Measurements from ENCODE around the gene CD101. TPM values are rescaled to one million over a fixed set of nuclear protein-coding genes. Genes with fewer than 3 reads are reported as not detected.

CD101 gene
- total RNA-seq, 1 experiment from 2014 or later: 1.8 TPM

DNA sequence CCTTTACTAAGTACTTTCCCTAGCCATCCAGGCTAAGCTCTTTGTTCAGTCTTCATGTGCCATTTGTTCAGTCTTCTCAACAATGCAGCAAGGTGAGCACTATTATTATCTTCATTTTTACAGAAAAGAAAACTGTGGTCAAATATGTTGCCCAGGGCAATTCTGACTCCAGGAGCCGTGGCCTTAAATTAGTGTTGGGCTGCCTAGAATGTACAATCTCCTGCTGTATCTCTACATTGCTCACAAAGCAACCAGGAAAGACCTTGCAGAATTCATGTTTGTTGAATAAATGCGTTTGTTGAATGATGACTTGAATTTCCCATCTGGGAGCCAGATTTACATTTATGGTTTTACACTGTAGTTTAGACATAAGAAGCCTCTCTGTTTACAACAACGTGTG lies 14.2 kb downstream of the CD101 start:
- no peaks in the 10 kb centered on the region for H3K79me2 ChIP-seq (ENCODE audit: insufficient read depth, low read length)
- H3K4ac ChIP-seq (ENCODE audit: low read depth, low read length): no peak overlapping the region
- no peak overlapping the region for H3K56ac ChIP-seq (ENCODE audit: insufficient read length, low read depth, low read length)
- H3K18ac ChIP-seq (ENCODE audit: insufficient read length, low read depth, low read length): no peak overlapping the region
- H3T11ph ChIP-seq (ENCODE audit: low read length): no peak overlapping the region
- DNase-seq: no peak
- WGBS (ENCODE audit: extremely low coverage, insufficient read length, low lambda C conversion rate): no CpG with 5 or more reads among the region's 3 CpGs
- H2BK5ac ChIP-seq (ENCODE audit: insufficient read length, low read length): no peak overlapping the region
- no peak overlapping the region for H3K4me2 ChIP-seq (ENCODE audit: insufficient read depth, insufficient read length, low read length)
- H3K9me3 ChIP-seq (ENCODE audit: control insufficient read depth, low read depth, low read length): no peaks in the 10 kb centered on the region
- peaks cover under 1% of the 10 kb centered on the region; the same call in 1 of the 2 replicates for H3K4me1 ChIP-seq (ENCODE audit: insufficient read depth, low read length)
- H3K27me3 Mint-ChIP-seq (ENCODE audit: low read depth): no peaks in the 10 kb centered on the region
- H3K14ac ChIP-seq (ENCODE audit: insufficient read depth, low read length): no peak overlapping the region
- no peaks in the 10 kb centered on the region for H4K20me1 ChIP-seq (ENCODE audit: control insufficient read depth, insufficient read depth, insufficient read length)
- no peak overlapping the region for H3K23ac ChIP-seq (ENCODE audit: insufficient read length, low read depth, low read length)
- no peak overlapping the region for H4K8ac ChIP-seq (replicated peaks; ENCODE audit: insufficient read length, low read depth, low read length)
- H3K23me2 ChIP-seq (ENCODE audit: insufficient read length, low read depth, low read length, poor library complexity, severe bottlenecking): no peaks in the 10 kb centered on the region
- H4K91ac ChIP-seq (ENCODE audit: insufficient read length, low read depth, low read length): no peak overlapping the region
- no peak overlapping the region for H2AK5ac ChIP-seq (ENCODE audit: insufficient read length, low read length)
- no peaks in the 10 kb centered on the region for H3K36me3 Mint-ChIP-seq (ENCODE audit: insufficient read depth in 1 of 3, low read depth in 3 of 3)
- H3K27ac ChIP-seq (ENCODE audit: insufficient read length, low read depth, low read length): no peak overlapping the region
- H3K9ac ChIP-seq (ENCODE audit: extremely low read depth, insufficient read length, low read length): no peak overlapping the region
- no peak overlapping the region for H2BK12ac ChIP-seq (ENCODE audit: insufficient read length, low read depth, low read length)
- no peak overlapping the region for H3K4me3 Mint-ChIP-seq
- no peaks in the 10 kb centered on the region for H3K27me3 ChIP-seq (ENCODE audit: insufficient read depth, low read length)
- no peak overlapping the region for H4K5ac ChIP-seq (ENCODE audit: insufficient read length, low read depth, low read length)
- no peaks in the 10 kb centered on the region for H3K9me3 Mint-ChIP-seq
- no peaks in the 10 kb centered on the region for H3K79me1 ChIP-seq (ENCODE audit: insufficient read depth, low read depth, low read length, poor library complexity, severe bottlenecking)
- TF ChIP-seq, protein P1, sequence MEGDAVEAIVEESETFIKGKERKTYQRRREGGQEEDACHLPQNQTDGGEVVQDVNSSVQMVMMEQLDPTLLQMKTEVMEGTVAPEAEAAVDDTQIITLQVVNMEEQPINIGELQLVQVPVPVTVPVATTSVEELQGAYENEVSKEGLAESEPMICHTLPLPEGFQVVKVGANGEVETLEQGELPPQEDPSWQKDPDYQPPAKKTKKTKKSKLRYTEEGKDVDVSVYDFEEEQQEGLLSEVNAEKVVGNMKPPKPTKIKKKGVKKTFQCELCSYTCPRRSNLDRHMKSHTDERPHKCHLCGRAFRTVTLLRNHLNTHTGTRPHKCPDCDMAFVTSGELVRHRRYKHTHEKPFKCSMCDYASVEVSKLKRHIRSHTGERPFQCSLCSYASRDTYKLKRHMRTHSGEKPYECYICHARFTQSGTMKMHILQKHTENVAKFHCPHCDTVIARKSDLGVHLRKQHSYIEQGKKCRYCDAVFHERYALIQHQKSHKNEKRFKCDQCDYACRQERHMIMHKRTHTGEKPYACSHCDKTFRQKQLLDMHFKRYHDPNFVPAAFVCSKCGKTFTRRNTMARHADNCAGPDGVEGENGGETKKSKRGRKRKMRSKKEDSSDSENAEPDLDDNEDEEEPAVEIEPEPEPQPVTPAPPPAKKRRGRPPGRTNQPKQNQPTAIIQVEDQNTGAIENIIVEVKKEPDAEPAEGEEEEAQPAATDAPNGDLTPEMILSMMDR (conservative IDR thresholded peaks at IDR 0.05): no peak
- H3K27ac Mint-ChIP-seq: peak overlapping the region in 2 of 3 experiments; percentile 1 to 50; a peak in 2 of 7 replicates
- H2BK15ac ChIP-seq (ENCODE audit: low read depth, low read length): no peak overlapping the region
- no peak overlapping the region for H2BK20ac ChIP-seq (ENCODE audit: low read depth, low read length, poor library complexity, severe bottlenecking)
- H3K4me1 Mint-ChIP-seq: peaks cover 9 to 11% of the 10 kb centered on the region in 2 experiments
- H2AFZ ChIP-seq (ENCODE audit: low read length): no peak overlapping the region
- H2BK120ac ChIP-seq (ENCODE audit: low read depth, low read length, poor library complexity, severe bottlenecking): no peak overlapping the region

All from H9 (cell line).